ENCODE data around the gene STX8. TPM values are rescaled to one million over a fixed set of nuclear protein-coding genes. Genes with fewer than 3 reads are reported as not detected.

STX8 gene, protein sequence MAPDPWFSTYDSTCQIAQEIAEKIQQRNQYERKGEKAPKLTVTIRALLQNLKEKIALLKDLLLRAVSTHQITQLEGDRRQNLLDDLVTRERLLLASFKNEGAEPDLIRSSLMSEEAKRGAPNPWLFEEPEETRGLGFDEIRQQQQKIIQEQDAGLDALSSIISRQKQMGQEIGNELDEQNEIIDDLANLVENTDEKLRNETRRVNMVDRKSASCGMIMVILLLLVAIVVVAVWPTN
- total RNA-seq: 61.6 and 91.6 TPM in 2 replicates

DNA sequence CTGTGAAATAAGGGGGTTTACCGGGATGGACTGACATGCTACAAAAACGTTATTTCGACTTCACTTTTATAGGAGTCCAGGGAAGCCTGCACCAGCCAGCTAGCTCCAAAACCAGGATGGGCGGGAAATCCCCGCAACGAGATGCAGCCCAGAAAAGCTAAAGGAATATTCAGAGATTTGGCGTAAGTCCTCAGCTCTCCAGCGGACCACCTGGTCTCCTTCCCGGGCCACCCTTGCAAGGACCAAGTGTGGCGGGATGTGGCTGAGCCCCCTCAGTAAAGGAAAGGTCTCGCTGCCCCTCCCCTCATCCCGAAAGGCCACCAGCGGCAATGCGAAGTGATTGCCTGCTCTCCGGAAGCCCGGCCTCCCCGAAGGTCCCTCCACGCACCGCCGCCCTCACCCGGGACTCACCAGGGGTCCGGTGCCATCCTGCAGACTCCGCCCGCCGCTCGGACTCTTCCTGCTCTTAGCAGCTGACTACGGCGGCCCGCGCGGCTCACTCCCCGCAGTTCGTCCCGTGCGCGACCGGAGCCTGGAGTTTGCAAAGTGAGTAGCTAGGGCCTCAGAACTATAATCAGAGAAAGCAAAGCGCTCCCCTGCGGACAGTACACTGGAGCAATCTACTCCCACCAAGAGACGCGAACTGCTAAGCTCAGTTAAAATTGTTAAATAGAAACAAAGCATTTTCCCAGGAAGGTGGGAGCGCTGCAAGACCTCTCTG, at the start of gene STX8:
STX8 (minus strand) TSS at position 440 of the 721 bp plus-strand sequence; CDS start at position 428, 12 bp downstream.

GRCh38 chr17:9576521-9577372, 1.1 kb upstream of the STX8 start, which contains the start of gene CFAP52:
TSS of gene CFAP52 (plus strand) at chr17:9576642. CDS start at chr17:9576696, 54 bp downstream.

Other genes starting within 250 kb of the STX8 start
- not detected in 2 replicates for gene CFAP52, start 822 bp upstream of the STX8 start, total RNA-seq
- gene USP43, start 69.7 kb upstream of the STX8 start, total RNA-seq: under 0.01 TPM in 1 of 2 replicates, not detected in the other
- gene DHRS7C, start 215.8 kb upstream of the STX8 start, total RNA-seq: not detected in 2 replicates
- gene GSG1L2, start 246.3 kb upstream of the STX8 start, total RNA-seq: not detected in 2 replicates

Measured in epithelial cell of umbilical artery (primary cell).